Colon (tissue), 2 donors: Measurements from ENCODE around the gene FABP6.

Experiments used
- FAIRE-seq: peaks from 2 replicates; lab custom pipeline; 2012; peaks lifted over from hg19 to GRCh38; lab: Jason Lieb, UNC
- donor health status: control.
- donor health status: control.

FABP6 gene

GRCh38 chr5:160262151-160263074 lies 33.1 kb downstream of the FABP6 start:
- no peak for FAIRE-seq

GRCh38 chr5:160263326-160263855 lies 34.1 kb downstream of the FABP6 start:
- no peak for FAIRE-seq

GRCh38 chr5:160266044-160266443 lies 36.7 kb downstream of the FABP6 start:
- no peak for FAIRE-seq

GRCh38 chr5:160266752-160267345 lies 37.5 kb downstream of the FABP6 start:
- FAIRE-seq, result no peak

- FAIRE-seq, result no peak
These were observed 38.8 kb downstream of the FABP6 start for GRCh38 chr5:160268121-160268520.

- no peak for FAIRE-seq
These were observed 39.7 kb downstream of the FABP6 start for GRCh38 chr5:160269017-160269416.

GRCh38 chr5:160270704-160271103 lies 41.4 kb downstream of the FABP6 start:
- no peak for FAIRE-seq

GRCh38 chr5:160271396-160271795 lies 42.1 kb downstream of the FABP6 start:
- no peak for FAIRE-seq

GRCh38 chr5:160271836-160272235 lies 42.5 kb downstream of the FABP6 start:
- FAIRE-seq, result no peak

- FAIRE-seq, result no peak
These were observed 43.0 kb downstream of the FABP6 start for GRCh38 chr5:160272264-160272663.

GRCh38 chr5:160272889-160273288 lies 43.6 kb downstream of the FABP6 start:
- FAIRE-seq, result no peak

GRCh38 chr5:160274483-160274931 lies 45.2 kb downstream of the FABP6 start:
- no peak for FAIRE-seq

GRCh38 chr5:160278343-160278742 lies 49.0 kb downstream of the FABP6 start:
- no peak for FAIRE-seq

GRCh38 chr5:160280384-160281095 lies 51.2 kb downstream of the FABP6 start:
- no peak for FAIRE-seq

GRCh38 chr5:160281275-160281674 lies 52.0 kb downstream of the FABP6 start:
- FAIRE-seq, result no peak

GRCh38 chr5:160284291-160284873 lies 55.1 kb downstream of the FABP6 start:
- no peak for FAIRE-seq

GRCh38 chr5:160285316-160285715 lies 56.0 kb downstream of the FABP6 start:
- no peak for FAIRE-seq

- FAIRE-seq, result no peak
These were observed 57.6 kb downstream of the FABP6 start for GRCh38 chr5:160286947-160287346.

- no peak for FAIRE-seq
These were observed 58.2 kb downstream of the FABP6 start for GRCh38 chr5:160287378-160288051.
